ENCODE measurements around the gene MEOX2. TPM values are rescaled to one million over a fixed set of nuclear protein-coding genes. Genes with fewer than 3 reads are reported as not detected.

The MEOX2 gene
- total RNA-seq, 1 donor from 2014 or later = not detected

DNA sequence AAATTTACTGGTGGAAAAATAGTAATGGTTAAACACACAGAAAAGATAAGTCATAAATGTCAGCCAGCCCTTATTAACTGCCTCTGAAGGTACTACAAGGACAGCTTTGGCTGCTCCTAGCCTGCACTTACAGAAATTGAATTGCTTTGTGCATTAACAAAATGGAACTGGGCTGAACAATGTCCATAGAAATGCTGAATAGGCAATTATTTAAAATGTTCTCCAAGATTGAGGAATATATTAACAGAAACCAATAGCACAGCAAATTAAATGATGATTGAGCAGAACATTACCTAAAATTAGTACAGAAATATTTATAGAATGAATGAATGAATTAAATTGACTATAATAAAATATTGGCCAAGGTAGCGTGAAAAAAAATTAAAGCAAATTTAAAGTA lies 82.3 kb downstream of the MEOX2 start:
- Mint-ChIP-seq H3K9me3 (ENCODE audit: unreplicated experiment) (no peaks in the 10 kb centered on the region), H3K4me1 (ENCODE audit: low read depth, unreplicated experiment) (peaks cover 20% of the 10 kb centered on the region), H3K4me3 (ENCODE audit: unreplicated experiment) (no peak overlapping the region), H3K27me3 (ENCODE audit: low read depth, unreplicated experiment) (no peaks in the 10 kb centered on the region), H3K27ac (ENCODE audit: unreplicated experiment) (no peak overlapping the region), H3K36me3 (ENCODE audit: low read depth, unreplicated experiment) (no peaks in the 10 kb centered on the region)
- Histone ChIP-seq H3K4me2 (ENCODE audit: low read length) (no peak overlapping the region), H2AFZ (ENCODE audit: low read depth, low read length) (no peak overlapping the region), H3K79me2 (ENCODE audit: insufficient read depth, low read length) (no peaks in the 10 kb centered on the region), H3K4me1 (ENCODE audit: insufficient read depth, low read length) (no peaks in the 10 kb centered on the region), H3K9me3 (ENCODE audit: insufficient read depth, low read depth, low read length) (no peaks in the 10 kb centered on the region), H3K27me3 (ENCODE audit: insufficient read depth, low read length) (no peaks in the 10 kb centered on the region), H3K27ac (ENCODE audit: low read depth, low read length) (no peak overlapping the region), H4K20me1 (ENCODE audit: insufficient read depth, low read length) (no peaks in the 10 kb centered on the region), H3K9ac (ENCODE audit: low read length) (no peak overlapping the region), H3K4me3 (ENCODE audit: insufficient read depth, low read depth, low read length) (no peak overlapping the region), H3K36me3 (ENCODE audit: insufficient read depth, low read length) (no peaks in the 10 kb centered on the region)
- DNase-seq (ENCODE audit: low read depth) (no peak), FAIRE-seq (no peak)
- TF ChIP-seq, protein P1, sequence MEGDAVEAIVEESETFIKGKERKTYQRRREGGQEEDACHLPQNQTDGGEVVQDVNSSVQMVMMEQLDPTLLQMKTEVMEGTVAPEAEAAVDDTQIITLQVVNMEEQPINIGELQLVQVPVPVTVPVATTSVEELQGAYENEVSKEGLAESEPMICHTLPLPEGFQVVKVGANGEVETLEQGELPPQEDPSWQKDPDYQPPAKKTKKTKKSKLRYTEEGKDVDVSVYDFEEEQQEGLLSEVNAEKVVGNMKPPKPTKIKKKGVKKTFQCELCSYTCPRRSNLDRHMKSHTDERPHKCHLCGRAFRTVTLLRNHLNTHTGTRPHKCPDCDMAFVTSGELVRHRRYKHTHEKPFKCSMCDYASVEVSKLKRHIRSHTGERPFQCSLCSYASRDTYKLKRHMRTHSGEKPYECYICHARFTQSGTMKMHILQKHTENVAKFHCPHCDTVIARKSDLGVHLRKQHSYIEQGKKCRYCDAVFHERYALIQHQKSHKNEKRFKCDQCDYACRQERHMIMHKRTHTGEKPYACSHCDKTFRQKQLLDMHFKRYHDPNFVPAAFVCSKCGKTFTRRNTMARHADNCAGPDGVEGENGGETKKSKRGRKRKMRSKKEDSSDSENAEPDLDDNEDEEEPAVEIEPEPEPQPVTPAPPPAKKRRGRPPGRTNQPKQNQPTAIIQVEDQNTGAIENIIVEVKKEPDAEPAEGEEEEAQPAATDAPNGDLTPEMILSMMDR (IDR thresholded peaks at IDR 0.05; ENCODE audit: insufficient read depth, low read depth, low read length) = no peak
- TF ChIP-seq EZH2 (IDR thresholded peaks at IDR 0.05; ENCODE audit: insufficient read depth, low read length) = no peak

DNA sequence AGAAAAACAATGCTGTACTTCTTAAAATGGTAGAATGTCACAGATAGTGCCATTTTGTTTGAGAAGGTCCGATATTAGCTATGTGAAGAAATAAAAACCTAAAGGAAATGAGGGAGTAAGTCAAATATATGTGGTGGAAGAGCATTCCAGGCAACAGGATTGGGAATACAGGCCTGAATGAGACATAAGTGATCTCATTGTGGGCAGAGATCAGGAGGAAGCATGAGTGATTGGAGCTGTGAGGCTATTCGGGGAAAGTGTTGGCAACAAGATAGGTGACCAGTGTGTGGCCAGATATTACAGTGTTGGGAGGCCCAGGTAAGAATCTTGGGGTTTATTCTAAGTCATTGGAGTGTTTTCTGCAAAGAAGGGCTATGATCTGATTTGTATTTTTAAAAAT lies 83.4 kb downstream of the MEOX2 start:
- peak overlapping the region; percentile 59 for H3K27ac Mint-ChIP-seq (ENCODE audit: unreplicated experiment)

DNA sequence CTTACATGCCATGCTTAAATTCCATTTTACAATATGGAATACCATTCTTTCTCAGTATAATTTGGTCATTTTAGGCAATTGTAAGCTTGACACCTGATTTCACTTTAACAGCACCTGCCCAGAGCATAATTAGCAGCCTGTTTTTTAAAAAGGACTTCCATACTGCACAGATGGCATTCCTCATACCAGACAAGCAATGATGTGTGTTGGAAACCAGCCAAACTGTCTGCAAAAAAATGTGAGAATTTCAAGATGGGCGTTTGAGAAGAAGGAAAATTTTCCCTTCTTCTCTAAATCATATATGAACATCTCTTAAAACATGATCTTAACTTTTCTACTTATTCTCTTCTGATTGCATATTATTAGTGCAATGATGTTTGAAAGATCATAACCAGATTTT lies 84.2 kb downstream of the MEOX2 start:
- peak overlapping the region; percentile 59 for H3K27ac Mint-ChIP-seq (ENCODE audit: unreplicated experiment)
- Histone ChIP-seq H3K36me3 (ENCODE audit: insufficient read depth, low read length) (no peaks in the 10 kb centered on the region), H3K27me3 (ENCODE audit: insufficient read depth, low read length) (no peaks in the 10 kb centered on the region), H3K4me2 (ENCODE audit: low read length) (no peak overlapping the region), H4K20me1 (ENCODE audit: insufficient read depth, low read length) (no peaks in the 10 kb centered on the region), H3K27ac (ENCODE audit: low read depth, low read length) (no peak overlapping the region), H3K79me2 (ENCODE audit: insufficient read depth, low read length) (no peaks in the 10 kb centered on the region), H3K9ac (ENCODE audit: low read length) (no peak overlapping the region), H3K4me3 (ENCODE audit: insufficient read depth, low read depth, low read length) (no peak overlapping the region), H2AFZ (ENCODE audit: low read depth, low read length) (no peak overlapping the region), H3K9me3 (ENCODE audit: insufficient read depth, low read depth, low read length) (no peaks in the 10 kb centered on the region), H3K4me1 (ENCODE audit: insufficient read depth, low read length) (no peaks in the 10 kb centered on the region)
- no peak overlapping the region for H3K4me3 Mint-ChIP-seq (ENCODE audit: unreplicated experiment)
- H3K4me1 Mint-ChIP-seq (ENCODE audit: low read depth, unreplicated experiment) = peaks cover 20% of the 10 kb centered on the region
- no peak for DNase-seq (ENCODE audit: low read depth)
- no peak for FAIRE-seq
- no peaks in the 10 kb centered on the region for H3K36me3 Mint-ChIP-seq (ENCODE audit: low read depth, unreplicated experiment)
- no peaks in the 10 kb centered on the region for H3K27me3 Mint-ChIP-seq (ENCODE audit: low read depth, unreplicated experiment)
- H3K9me3 Mint-ChIP-seq (ENCODE audit: unreplicated experiment) = no peaks in the 10 kb centered on the region
- TF ChIP-seq, protein P1 (IDR thresholded peaks at IDR 0.05; ENCODE audit: insufficient read depth, low read depth, low read length) = no peak
- TF ChIP-seq EZH2 (IDR thresholded peaks at IDR 0.05; ENCODE audit: insufficient read depth, low read length) = no peak

More for the DNA sequence above, 83.4 kb downstream of the MEOX2 start:
- TF ChIP-seq EZH2 (IDR thresholded peaks at IDR 0.05; ENCODE audit: insufficient read depth, low read length) = no peak
- TF ChIP-seq, protein P1 (IDR thresholded peaks at IDR 0.05; ENCODE audit: insufficient read depth, low read depth, low read length) = no peak
- Histone ChIP-seq H3K4me2 (ENCODE audit: low read length) (no peak overlapping the region), H3K27ac (ENCODE audit: low read depth, low read length) (no peak overlapping the region), H3K4me3 (ENCODE audit: insufficient read depth, low read depth, low read length) (no peak overlapping the region), H4K20me1 (ENCODE audit: insufficient read depth, low read length) (no peaks in the 10 kb centered on the region), H3K27me3 (ENCODE audit: insufficient read depth, low read length) (no peaks in the 10 kb centered on the region), H3K9me3 (ENCODE audit: insufficient read depth, low read depth, low read length) (no peaks in the 10 kb centered on the region), H2AFZ (ENCODE audit: low read depth, low read length) (no peak overlapping the region), H3K36me3 (ENCODE audit: insufficient read depth, low read length) (no peaks in the 10 kb centered on the region), H3K9ac (ENCODE audit: low read length) (no peak overlapping the region), H3K79me2 (ENCODE audit: insufficient read depth, low read length) (no peaks in the 10 kb centered on the region), H3K4me1 (ENCODE audit: insufficient read depth, low read length) (no peaks in the 10 kb centered on the region)
- FAIRE-seq = peak; percentile 5
- Mint-ChIP-seq H3K27me3 (ENCODE audit: low read depth, unreplicated experiment) (no peaks in the 10 kb centered on the region), H3K9me3 (ENCODE audit: unreplicated experiment) (no peaks in the 10 kb centered on the region), H3K4me3 (ENCODE audit: unreplicated experiment) (no peak overlapping the region), H3K4me1 (ENCODE audit: low read depth, unreplicated experiment) (peaks cover 20% of the 10 kb centered on the region), H3K36me3 (ENCODE audit: low read depth, unreplicated experiment) (no peaks in the 10 kb centered on the region)
- DNase-seq (ENCODE audit: low read depth) = peak; percentile 22

Data from astrocyte (in vitro differentiated cells and primary cell).